Testis (tissue), 2 donors: ENCODE data around the gene SEC24C.

ENCODE experiments used
- CTCF ChIP-seq, 3 experiments: fragments of 450-650 bp in 2 of 3; fragments of 200-600 bp in 1 of 3; sonication (generic) in 1 of 3; IDR thresholded peaks; one replicate each; pipeline ENCODE4 v1.5.1; 2016 to 2019; ENCODE audit warnings: antibody characterized with exemption in 3 of 3, mild to moderate bottlenecking in 2 of 3, moderate library complexity in 1 of 3
- POLR2A ChIP-seq: fragments of 450-650 bp; IDR thresholded peaks from one replicate; pipeline ENCODE4 v1.6.1; 2017; ENCODE audit warnings: antibody characterized with exemption, mild to moderate bottlenecking, moderate library complexity

- TF ChIP-seq CTCF (IDR thresholded peaks at IDR 0.05) (no peak), POLR2A (no peak)
These were observed 25.2 kb downstream of the SEC24C start for GRCh38 chr10:73769396-73769795.
